ENCODE results near the gene PRR20E.
"Not testable (repeated sequence)": the region's sequence is repeated elsewhere in the genome, so short reads cannot be mapped to it uniquely, and the experiment has no call there.

The PRR20E gene

DNA sequence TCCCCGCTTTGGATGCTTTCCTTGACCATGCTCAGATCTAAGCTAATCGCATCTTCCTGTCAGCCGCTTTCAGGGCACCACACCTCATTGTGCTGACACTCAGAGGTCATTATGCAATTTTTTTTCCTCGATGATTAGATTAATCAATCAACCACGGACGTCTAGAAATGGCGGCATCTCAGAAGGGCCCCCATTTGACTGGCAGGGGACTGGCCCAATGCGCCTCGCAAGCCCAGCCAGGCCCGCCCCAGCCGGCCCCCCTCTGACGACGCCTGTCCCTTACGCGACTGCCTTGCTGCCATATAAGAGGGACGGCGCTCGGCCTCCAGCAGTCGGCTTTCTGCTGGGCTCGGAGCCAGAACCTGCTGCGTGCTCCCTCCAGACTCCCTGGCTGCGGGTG is at the start of gene PRR20E:
TSS of gene PRR20E (plus strand) at position 301 of the 400 bp plus-strand sequence. CDS start 387 bp downstream, outside the sequence.
- not testable (repeated sequence) for DNase-seq

DNA sequence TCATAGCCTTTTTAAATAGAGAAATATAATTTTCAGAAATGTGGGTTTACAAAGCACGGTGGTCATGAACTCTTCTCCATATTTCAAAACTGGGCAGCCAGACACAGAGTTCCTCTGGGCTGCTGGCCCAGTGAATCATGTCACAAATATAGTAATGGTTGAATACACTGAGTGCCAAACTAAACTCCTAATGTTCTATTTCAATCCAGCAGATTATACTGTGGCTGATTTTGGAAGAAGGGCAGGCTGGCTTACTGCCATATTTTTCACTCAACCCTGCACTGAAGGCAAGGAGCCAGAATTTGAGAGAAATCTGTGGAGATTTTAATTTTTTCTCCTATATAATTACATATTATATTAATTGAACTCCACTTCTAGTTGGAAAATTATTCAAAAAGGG is 43.3 kb upstream of the PRR20E start:
- DNase-seq, result peak; percentile 1

DNA sequence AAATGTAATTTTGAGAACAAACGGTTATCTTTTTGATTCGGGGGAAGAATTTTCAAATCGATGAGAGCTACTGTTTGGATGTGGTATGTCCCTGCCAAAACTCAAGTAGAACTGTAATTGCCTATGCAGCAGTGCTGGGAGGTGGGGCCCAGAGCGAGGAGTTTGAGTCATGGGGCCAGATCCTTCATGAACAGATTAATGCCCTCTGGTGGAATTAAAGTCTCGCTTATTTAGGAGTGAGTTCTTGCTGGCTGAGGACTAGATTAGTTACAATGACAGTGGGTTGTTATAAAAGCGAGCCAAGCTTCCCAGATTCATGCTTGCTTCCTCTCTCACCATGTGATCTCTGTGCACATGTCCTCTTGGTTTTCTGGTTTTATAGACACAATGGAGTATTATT is 38.1 kb upstream of the PRR20E start:
- no peak for DNase-seq

DNA sequence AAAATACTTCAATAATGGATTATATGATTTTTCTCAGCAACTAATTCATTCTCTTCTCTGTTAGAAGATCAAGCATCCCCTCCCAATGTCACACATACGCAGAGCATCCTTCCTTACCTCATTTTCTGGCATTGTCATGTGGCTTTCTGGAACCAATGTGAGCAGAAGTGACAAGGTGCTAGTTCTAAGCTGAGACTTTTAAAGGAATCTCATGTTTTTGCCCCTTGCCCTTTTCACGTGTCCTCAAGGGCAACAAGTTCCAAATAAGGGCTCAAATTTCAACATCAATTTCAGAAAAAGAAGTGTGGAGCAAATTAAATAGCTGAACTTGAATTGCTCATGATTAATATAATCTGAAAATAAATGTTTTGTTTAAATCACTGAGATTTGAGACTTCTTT is 30.9 kb upstream of the PRR20E start:
- DNase-seq, result no peak

DNA sequence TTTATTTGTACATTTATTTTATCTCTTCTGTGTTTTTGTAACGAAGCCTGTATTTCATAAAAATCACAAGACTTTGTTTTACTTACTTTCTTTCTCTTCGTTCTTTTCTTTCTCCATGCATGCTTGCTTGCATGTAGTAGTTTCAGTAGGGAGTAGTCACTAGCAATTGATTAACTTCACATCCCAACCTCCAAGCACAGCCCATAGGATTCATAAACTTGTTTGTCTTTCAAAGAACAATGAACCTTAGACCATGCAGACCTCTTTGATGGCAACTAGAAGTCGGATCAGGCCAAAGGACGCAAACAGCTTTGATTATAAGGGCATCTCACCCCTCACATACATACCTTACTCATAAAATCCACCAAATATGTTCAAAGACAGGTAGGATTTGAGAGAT is 29.4 kb upstream of the PRR20E start:
- DNase-seq, result no peak

DNA sequence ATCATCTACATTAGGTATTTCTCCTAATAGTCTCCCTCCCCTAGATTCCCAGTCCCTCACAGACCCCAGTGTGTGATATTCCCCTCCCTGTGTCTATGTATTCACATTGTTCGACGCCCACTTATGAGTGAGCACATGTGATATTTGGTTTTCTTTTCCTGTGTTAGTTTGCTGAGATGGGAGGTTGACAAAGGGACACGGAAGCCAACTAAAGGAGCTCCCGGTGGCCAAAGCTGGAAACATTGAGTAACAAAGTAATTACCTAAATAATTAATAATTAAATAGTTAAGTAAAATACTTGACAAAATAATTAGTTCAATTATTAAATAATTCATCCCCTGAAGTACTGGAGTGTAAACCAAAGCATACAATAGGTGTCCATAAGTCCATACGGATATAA is 28.0 kb upstream of the PRR20E start:
- no peak for DNase-seq

DNA sequence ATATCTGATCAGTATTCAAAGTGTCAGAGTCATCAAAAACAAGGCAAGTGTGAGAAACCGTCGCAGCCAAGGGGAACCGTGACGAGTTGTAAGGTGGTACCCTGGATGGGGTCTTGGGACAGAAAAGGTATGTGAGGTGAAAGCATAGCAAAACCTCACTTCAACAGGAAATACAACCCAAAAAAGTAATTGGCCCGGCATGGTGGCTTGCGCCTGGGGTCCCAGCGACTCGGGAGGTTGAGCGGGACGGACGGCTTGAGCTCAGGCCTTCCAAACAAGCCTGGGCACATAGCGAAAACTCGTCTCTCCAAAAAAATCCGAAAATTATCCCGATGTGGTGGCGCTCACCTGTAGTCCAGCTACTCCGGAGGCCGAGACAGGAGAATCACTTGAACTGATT is 27.2 kb upstream of the PRR20E start:
- DNase-seq, result not testable (repeated sequence)

DNA sequence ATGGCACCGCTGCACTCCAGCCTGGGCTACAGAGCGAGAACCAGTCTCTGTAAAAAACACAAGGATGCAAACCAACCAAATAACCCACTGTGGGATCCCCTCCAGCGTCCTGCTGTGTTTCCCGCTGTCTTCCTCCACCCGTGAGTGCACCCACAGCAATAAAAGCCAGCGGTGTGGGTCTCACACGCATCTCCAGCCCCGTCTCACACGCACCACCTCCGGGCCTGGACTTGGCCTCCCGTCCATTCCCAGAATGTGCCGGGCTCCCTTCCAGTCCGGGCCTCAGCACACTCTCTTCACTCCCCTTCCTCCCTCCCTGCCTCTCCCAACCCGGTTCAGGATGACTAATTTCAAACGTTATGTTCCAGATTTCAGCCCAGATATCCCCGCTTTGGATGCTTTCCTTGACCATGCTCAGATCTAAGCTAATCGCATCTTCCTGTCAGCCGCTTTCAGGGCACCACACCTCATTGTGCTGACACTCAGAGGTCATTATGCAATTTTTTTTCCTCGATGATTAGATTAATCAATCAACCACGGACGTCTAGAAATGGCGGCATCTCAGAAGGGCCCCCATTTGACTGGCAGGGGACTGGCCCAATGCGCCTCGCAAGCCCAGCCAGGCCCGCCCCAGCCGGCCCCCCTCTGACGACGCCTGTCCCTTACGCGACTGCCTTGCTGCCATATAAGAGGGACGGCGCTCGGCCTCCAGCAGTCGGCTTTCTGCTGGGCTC is 26.6 kb upstream of the PRR20E start, which contains the start of gene PRR20A:
TSS of gene PRR20A (plus strand) at position 684 of the 734 bp plus-strand sequence. CDS start 387 bp downstream, outside the sequence.
- DNase-seq, result not testable (repeated sequence)

DNA sequence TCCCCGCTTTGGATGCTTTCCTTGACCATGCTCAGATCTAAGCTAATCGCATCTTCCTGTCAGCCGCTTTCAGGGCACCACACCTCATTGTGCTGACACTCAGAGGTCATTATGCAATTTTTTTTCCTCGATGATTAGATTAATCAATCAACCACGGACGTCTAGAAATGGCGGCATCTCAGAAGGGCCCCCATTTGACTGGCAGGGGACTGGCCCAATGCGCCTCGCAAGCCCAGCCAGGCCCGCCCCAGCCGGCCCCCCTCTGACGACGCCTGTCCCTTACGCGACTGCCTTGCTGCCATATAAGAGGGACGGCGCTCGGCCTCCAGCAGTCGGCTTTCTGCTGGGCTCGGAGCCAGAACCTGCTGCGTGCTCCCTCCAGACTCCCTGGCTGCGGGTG is 19.8 kb upstream of the PRR20E start, which contains the start of gene PRR20B:
TSS of gene PRR20B (plus strand) at position 301 of the 400 bp plus-strand sequence. CDS start 387 bp downstream, outside the sequence.
- DNase-seq, result not testable (repeated sequence)

DNA sequence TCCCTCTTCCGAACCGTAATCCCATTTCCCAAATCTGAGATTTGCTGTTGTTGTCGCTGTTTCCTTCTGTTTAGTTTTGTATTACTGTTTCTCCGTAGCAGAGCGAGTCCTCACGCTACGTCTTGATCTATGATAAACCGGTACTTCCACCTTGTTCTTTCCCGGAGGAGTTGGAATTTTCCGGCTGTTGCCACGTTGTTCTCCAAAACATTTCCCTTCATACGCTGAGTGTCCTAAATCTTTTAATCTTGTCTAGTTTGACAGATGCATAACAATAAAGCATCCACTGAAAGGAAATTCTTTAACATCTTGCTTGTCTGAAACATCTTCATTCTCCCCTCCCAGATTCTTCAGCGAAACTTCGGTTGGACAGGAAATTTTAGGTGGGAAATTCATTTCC is 18.9 kb upstream of the PRR20E start:
- DNase-seq, result not testable (repeated sequence)

DNA sequence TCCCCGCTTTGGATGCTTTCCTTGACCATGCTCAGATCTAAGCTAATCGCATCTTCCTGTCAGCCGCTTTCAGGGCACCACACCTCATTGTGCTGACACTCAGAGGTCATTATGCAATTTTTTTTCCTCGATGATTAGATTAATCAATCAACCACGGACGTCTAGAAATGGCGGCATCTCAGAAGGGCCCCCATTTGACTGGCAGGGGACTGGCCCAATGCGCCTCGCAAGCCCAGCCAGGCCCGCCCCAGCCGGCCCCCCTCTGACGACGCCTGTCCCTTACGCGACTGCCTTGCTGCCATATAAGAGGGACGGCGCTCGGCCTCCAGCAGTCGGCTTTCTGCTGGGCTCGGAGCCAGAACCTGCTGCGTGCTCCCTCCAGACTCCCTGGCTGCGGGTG is 13.2 kb upstream of the PRR20E start, which contains the start of gene PRR20C:
TSS of gene PRR20C (plus strand) at position 301 of the 400 bp plus-strand sequence. CDS start 387 bp downstream, outside the sequence.
- DNase-seq, result not testable (repeated sequence)

DNA sequence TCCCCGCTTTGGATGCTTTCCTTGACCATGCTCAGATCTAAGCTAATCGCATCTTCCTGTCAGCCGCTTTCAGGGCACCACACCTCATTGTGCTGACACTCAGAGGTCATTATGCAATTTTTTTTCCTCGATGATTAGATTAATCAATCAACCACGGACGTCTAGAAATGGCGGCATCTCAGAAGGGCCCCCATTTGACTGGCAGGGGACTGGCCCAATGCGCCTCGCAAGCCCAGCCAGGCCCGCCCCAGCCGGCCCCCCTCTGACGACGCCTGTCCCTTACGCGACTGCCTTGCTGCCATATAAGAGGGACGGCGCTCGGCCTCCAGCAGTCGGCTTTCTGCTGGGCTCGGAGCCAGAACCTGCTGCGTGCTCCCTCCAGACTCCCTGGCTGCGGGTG is 6.7 kb upstream of the PRR20E start, which contains the start of gene PRR20D:
TSS of gene PRR20D (plus strand) at position 301 of the 400 bp plus-strand sequence. CDS start 387 bp downstream, outside the sequence.
- DNase-seq, result not testable (repeated sequence)

DNA sequence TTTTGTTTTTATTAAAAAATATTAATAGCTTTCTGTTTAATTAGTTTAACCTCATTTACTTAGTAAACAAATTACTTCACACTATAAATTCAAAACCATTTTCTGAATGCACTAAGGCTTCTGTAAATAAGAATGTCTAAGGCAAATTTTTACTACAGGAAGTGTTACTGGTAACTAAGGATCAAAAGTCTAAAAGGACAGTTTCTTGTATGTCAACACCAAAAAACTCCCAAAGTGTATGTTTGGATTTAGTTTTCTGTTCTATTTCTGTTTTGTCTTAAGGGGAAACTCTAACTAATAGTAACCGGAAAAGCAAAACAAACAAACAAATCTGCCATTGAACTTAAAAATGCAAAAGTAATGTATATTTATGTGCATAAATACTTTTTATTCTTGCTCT is 24.7 kb downstream of the PRR20E start:
- no peak for DNase-seq

DNA sequence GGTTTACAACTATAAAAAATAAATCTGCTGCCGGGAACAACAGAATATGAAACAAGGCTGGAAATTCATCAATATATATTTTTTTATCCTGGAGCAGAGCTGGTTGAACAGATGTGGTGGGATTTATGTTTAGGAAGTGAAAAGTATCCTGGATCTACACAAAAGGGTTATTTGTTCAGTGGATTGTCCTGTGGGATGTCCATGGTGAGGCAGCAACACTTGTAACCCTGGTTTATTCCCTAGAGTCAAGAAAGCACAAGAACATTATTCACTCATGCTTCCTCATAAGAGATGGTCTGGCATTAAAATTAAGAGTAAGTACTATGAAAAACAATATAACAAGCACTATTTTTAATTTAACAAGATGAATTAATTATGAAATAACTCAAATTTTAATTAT is 46.0 kb downstream of the PRR20E start:
- no peak for DNase-seq
